Hematopoietic multipotent progenitor cell treated with erythropoietin and hydrocortisone succinate and interleukin-3 and kit ligand, for 4 days (in vitro differentiated cells): ENCODE data around the gene GSDME.

ENCODE experiments used
- DNase-seq: peaks from one replicate; pipeline ENCODE4 v3.0.0-alpha.2; 2015

GSDME gene

GRCh38 chr7:24718977-24719491 is 38.2 kb downstream of the GSDME start:
- DNase-seq: no peak

- DNase-seq: no peak
Observed at GRCh38 chr7:24718431-24718831, 38.8 kb downstream of the GSDME start.

- DNase-seq: no peak
Observed at GRCh38 chr7:24717694-24718320, 39.5 kb downstream of the GSDME start.

GRCh38 chr7:24717247-24717622 is 40.0 kb downstream of the GSDME start:
- DNase-seq: no peak

DNA sequence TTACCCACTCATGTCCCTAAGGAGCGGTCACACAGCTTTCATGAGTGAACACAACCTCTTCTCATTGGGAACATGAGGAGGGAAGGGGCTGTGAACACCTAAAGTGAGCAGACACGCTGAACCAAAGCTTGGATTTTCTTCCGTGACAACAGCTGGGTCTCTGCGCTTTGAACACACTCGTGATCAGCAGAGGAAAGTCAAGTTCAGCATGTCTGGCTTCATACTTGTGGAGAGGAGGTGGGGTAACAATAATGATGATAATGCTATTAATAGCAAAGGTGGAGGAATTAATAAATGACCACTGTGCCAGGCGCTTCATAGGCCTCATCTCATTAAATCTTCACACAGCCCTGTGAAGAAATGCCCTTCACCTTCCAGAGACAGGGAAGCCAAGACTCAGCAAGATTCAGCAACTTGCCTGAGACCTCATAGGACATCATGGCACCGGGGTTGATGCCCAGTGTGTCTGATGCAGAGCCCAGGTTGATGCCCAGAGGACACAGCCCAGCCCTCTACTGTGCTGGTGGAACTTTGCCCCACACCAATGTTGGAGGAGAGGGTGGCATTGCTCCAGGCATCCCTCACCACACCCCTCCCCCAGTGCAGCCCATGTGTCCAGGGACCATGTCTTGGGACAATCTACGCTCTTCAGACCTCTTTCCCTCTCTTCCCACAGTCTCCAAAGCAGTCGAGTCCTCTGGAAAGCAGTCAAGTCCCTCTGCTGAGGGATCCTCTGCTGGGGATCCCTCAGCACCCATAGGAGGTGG is 40.6 kb downstream of the GSDME start:
- no peak for DNase-seq

- peak; percentile 70 for DNase-seq
Observed at GRCh38 chr7:24715661-24716479, 41.4 kb downstream of the GSDME start.

DNA sequence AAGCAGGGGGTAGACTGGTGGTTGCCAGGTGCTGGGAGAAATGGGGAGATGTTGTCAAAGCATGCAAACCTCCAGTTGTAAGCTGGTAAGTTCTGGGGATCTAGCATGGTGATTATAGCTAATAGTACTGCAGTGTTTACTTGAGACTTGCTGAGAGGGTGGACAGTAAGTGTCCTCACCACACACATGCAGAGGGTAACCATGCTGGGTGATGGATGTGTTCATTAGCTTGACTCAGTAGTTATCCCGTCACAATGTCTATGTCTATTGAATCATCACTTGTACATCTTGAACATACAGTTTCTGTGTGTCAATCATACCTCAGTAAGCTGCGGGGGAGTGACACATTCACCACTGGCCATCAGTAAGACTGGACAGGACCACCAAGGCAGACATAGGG is 42.1 kb downstream of the GSDME start:
- no peak for DNase-seq

DNA sequence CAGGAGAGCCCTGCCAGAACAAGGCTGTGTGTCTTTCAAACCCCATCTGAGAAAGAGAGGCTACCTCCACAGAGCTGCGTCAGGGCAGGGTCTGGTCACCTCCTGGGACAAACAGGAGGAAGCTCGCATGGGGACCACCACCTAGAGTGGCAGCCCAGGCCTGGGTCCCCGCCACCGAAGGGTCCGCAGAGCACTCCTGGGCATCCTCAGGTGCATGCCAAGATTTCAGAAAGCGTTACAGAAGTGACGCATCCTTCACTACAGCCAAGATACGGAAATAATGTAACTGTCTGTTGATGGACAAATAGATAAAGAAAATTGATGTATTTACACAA is 42.6 kb downstream of the GSDME start:
- DNase-seq: no peak

DNA sequence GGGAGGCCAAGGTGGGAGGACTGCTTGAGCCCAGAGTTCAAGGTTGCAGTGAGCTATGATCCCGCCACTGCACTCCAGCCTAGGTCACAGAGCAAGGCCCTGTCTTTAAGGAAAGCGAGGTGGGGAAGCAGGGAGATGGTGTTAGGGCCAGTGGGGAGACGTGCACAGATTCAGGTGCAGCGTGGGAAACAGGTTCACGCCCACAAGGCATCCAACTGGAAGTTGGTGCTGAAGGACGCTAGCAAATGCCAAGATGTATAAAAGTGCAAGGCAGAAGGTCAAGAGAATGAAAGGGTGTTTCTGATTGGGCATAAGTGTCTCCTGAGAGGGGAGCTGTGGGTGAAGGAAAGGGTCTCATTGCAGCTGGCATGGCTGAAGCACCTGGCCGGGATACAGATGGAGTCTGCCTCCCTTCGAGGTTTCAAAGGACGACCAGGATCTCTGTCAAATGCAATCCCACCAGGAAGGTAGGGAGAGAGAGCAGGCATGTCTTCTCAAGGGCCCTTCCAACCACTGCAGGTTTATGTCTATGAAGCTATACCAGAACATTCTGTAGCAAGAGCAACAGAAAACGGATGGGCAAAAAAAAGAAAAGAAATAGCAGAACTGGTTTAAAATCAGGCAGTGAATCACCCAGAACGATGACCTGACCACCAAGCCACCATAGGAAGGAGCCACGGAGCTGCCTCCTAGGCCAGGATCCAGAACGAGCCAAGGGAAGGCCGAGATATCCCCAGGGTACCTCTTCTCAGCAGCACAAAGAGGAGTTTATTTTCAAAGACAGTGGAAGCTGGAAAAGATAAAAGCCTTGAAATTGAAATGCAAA is 43.2 kb downstream of the GSDME start:
- DNase-seq: no peak

- no peak for DNase-seq
Observed at GRCh38 chr7:24713039-24713793, 44.0 kb downstream of the GSDME start.

DNA sequence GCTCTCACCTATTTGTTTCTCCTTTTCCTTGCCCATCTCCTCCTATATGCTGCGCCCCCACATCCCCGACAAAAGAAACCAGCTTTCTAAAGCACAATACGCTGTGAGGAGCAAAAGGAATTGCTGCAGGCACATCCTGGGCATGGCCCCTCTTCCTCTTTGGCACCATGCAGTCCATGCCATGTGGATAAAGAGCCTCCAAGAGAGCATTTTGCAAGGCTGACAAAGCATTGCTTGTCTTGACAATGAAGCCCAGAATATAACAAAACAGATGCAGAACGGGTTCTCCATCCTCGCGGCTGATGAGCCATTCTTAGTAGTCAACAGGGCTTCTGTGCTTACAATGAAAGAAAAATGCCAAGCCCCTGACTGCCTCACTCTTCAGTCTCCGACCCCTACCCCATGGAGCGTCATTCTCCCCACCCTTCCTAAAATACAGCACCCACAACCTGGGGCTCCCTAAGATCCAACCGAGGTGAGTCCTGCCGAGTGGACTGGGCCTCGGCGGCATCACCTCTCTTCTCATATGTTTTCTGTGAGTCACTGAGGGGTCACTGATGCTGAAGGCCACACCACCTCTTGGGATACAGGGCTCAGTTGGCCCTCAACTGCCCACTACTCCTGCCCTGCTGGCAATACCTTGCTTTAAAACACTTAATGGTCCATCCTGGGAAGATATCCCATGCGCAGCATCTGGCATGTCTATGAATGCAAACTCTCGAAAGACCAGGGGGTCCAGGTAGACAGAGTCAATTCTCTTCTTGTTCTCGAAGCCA is 47.5 kb downstream of the GSDME start:
- no peak for DNase-seq

DNA sequence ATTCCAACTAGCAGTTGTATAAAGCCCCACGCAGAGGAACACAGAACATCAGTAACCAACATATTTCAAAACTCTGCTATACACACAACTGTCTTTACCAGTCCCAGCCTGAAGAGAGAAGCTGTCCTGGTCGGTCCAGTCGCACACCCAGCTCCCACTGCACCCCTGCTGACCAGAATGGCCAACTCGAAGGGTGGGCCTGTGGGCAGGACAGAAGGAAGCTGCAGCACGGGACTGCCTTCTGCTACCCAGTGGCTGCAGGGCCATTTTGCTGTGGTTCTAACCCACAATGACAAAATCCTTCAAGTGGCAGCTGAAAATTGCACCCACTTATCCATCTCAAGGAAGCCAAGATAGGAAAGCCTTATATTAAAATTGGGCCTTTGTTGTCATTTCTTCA is 48.2 kb downstream of the GSDME start:
- DNase-seq: no peak

DNA sequence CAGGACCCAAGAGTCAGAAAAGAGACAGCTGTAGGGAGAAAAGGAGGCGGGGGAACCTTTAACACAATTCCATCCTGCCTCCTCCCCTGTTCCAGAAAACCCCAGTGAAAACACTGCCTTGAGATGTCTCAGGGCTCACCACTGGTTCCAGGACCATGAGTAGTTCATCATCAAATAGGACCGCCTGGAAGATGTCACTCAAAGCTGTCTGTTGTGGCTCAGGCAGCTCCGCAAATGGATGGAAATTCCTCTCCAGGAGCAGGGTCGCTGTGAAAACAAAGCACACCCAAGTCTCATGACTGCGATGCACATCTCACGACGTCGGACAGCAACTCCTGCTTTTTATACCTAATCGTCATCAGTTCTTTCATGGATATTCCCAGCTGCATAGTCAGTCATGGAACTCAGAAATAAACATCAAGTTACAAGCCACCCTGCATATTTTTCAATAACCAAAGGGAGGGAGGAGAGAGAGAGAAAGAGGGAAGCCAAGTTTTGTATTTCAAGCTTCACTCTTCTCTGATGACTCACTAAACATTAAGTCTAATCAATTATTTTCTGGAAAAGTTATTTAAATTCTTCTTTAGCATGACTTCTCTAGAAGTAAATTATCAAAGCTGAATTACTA is 49.2 kb downstream of the GSDME start:
- DNase-seq: no peak

DNA sequence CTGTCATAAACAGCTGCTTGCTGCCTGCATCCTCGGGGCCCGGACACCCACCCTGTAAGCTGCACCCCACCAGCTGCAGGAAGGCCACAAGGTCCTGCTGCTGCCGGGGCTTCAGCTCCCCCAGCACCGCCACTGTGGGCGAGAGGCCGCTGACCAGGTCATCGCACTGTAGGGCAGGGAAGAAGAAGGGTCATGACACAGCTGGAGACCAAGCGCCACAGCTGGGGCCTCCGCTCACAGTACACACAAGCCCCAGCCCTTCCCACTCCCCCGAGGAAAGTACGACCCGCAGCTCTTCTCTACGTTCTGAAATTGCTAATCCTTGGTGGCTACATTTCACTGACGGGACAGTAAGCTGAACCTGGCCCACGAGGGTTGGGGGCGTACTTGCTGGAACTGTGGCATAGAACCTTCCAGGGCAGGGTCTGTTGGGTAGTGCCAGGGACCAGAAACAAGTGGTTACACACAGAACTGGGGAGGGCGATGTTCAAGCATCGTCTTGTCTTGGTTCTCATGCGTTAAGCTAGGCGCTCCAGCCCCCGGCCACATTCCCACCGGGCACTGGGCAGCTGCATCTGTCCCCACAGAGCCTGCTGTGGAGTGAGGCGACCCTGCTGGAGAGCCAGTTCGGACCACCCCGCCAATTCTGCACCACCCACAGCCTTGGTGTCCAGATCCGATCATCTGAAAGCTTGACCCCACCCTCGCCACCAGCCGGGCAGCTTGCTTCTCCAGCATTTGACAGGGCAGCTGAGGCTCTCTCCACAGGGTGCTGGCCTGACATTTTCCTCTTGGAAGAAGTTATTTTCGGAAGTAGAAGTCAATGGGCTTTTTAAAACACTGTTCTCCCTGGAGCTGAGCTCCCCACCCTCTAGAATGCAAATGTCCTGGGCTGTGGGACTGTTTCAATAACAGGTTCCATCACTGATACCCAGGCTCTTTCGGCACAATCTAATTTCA is 50.8 kb downstream of the GSDME start:
- no peak for DNase-seq

GRCh38 chr7:24705461-24705954 is 51.8 kb downstream of the GSDME start:
- peak; percentile 54 for DNase-seq

- DNase-seq: no peak
Observed at GRCh38 chr7:24704311-24704710, 53.0 kb downstream of the GSDME start.

GRCh38 chr7:24703296-24703695 is 54.0 kb downstream of the GSDME start:
- DNase-seq: no peak

DNA sequence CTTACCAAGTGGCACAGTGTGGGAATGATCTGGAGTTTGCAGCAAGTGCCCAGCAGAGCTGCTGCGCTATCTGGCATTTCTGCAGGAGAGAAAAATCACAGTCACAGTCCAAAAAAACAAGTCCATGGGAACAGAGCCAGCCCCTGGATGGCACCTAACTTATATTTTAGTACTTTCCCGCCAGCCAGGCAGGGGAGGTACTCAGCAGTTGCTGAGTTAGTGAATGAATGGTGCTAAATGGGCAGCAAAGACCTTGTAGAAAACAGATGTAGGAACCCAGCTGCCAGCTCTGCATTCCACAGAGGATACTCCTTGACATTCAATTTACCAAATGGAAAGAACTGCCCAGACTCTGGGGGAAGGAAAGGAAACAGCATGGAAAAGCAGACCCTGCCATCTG is 54.5 kb downstream of the GSDME start:
- no peak for DNase-seq
